Ovary (tissue), 9 donors: Measurements from ENCODE around the gene PTCRA. TPM values are rescaled to one million over a fixed set of nuclear protein-coding genes. Genes with fewer than 3 reads are reported as not detected.
"Not testable (repeated sequence)": the region's sequence is repeated elsewhere in the genome, so short reads cannot be mapped to it uniquely, and the experiment has no call there.

Source experiments
- DNase-seq, 5 donors: peaks; one replicate each; pipeline ENCODE4 v3.0.0-alpha.2; 2019 to 2020
- H3K27ac ChIP-seq, 2 donors: fragments of 200-600 bp; one replicate each; pipeline versions ENCODE4 v1.5.1 to v1.8.0; 2019 to 2022
- H3K27me3 ChIP-seq: fragments of 200-600 bp; one replicate; pipeline ENCODE4 v1.8.0; 2022
- H3K36me3 ChIP-seq: fragments of 200-600 bp; sonication (generic); one replicate; pipeline ENCODE4 v1.5.1; 2019
- H3K4me1 ChIP-seq: one replicate; pipeline ENCODE4 v1.8.1; 2013; ENCODE audit warnings: mild to moderate bottlenecking, moderate library complexity; ENCODE audit not compliant: insufficient read depth
- H3K4me3 ChIP-seq: fragments of 200-600 bp; sonication (generic); one replicate; pipeline ENCODE4 v1.5.1; 2017
- H3K9me3 ChIP-seq, 2 donors: fragments of 200-600 bp in 1 of 2; sonication (generic) in 1 of 2; one replicate each; pipeline versions ENCODE4 v1.5.1 to v1.8.1; 2013 to 2019; ENCODE audit warnings: mild to moderate bottlenecking in 1 of 2, moderate library complexity in 1 of 2
- EP300 ChIP-seq: sonication (generic); formaldehyde crosslinking; IDR thresholded peaks from one replicate; pipeline ENCODE4 v1.6.1; 2017; ENCODE audit warnings: antibody characterized with exemption
- POLR2A ChIP-seq: fragments of 450-650 bp; IDR thresholded peaks from one replicate; pipeline ENCODE4 v1.6.1; 2017; ENCODE audit warnings: antibody characterized with exemption, mild to moderate bottlenecking, moderate library complexity
- WGBS, 3 donors: extraction: QIAGEN DNeasy Blood & Tissue Kit in 1 of 3; methylation state at CpG; one replicate each; pipeline versions ENCODE4 v1.1.5 to v1.1.7; 2013 to 2017; 5-methylcytosine and 5-hydroxymethylcytosine counted together
- intact Hi-C, 4 donors: fragments of 100-400 bp; cut with DNase I; formaldehyde crosslinking; loops; one replicate each; pipeline versions ENCODE4 v1.11.0 to v1.15.1; 2022 to 2023
- polyA plus RNA-seq, 2 donors: library from polyadenylated mRNA; stranded (reverse); fragments of 200-250 nt in 1 of 2; fragments of 350-450 nt in 1 of 2; fragmentation: Illumina TruSeq in 1 of 2; extraction: RNeasy Lipid Tissue Mini Kit (QIAGEN cat#74804) in 1 of 2; gene quantifications; one replicate each; pipeline ENCODE4 v1.2.3, GENCODE V29; 2013 to 2014
- total RNA-seq, 7 donors: library from RNA; depleted of rRNA in 2 of 7; stranded (reverse); fragments of >200 nt in 2 of 7; fragmentation: NEBNext Ultra II Directional in 3 of 7; extraction: Animal tissue kit (Norgen Biotek cat#: 25700) in 3 of 7; gene quantifications; one replicate each; pipeline versions ENCODE4 v1.1.0 to v1.2.4, GENCODE V29; 2016 to 2023
- TF ChIP-seq, protein P1 (sequence below), 3 donors: fragments of 450-650 bp in 2 of 3; fragments of 200-600 bp in 1 of 3; IDR thresholded peaks; one replicate each; pipeline versions ENCODE4 v1.5.1 to v1.8.0; 2016 to 2022; ENCODE audit warnings: antibody characterized with exemption in 3 of 3, mild to moderate bottlenecking in 1 of 3
- donor health status: DM: no; HTN: no; CAD: no; lungs with moderate emphysema.
- donor health status: DM: no; HTN: no; CAD: no.
- donor health status: Bipolar disorder and iron deficiency.
- donor health status: DM: yes; HTN: yes; CAD: no.
- donor health status: DM: no; HTN: no; CAD: no.
- donor health status: DM: yes; HTN: yes; CAD: no.

The PTCRA gene
- total and polyA plus RNA-seq, 9 donors: 0.55 TPM; not detected in 8

DNA sequence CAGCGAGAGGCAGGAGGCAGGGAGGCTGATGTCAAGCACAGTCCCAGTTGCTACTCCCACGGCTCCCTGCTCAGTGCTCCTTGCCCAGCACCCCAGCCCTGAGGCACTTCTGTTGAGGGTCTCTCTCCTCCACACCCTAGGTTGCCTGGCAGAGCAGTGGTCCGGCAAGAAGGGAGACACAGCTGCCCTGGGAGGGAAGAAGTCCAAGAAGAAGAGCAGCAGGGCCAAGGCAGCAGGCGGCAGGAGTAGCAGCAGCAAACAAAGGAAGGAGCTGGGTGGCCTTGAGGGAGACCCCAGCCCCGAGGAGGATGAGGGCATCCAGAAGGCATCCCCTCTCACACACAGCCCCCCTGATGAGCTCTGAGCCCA is 22.6 kb downstream of the PTCRA start:
- WGBS, 3 donors: 64 to 85% (median 72%) methylated on average over 4 to 5 of the region's 5 CpGs
- intact Hi-C loops: no loop called here
- no peak overlapping the region for H3K27ac ChIP-seq
- no peaks in the 10 kb centered on the region for H3K27me3 ChIP-seq
- H3K4me1 ChIP-seq: no peaks in the 10 kb centered on the region
- no peaks in the 10 kb centered on the region for H3K36me3 ChIP-seq
- no peak for DNase-seq
- H3K4me3 ChIP-seq: no peak overlapping the region
- TF ChIP-seq, protein P1, sequence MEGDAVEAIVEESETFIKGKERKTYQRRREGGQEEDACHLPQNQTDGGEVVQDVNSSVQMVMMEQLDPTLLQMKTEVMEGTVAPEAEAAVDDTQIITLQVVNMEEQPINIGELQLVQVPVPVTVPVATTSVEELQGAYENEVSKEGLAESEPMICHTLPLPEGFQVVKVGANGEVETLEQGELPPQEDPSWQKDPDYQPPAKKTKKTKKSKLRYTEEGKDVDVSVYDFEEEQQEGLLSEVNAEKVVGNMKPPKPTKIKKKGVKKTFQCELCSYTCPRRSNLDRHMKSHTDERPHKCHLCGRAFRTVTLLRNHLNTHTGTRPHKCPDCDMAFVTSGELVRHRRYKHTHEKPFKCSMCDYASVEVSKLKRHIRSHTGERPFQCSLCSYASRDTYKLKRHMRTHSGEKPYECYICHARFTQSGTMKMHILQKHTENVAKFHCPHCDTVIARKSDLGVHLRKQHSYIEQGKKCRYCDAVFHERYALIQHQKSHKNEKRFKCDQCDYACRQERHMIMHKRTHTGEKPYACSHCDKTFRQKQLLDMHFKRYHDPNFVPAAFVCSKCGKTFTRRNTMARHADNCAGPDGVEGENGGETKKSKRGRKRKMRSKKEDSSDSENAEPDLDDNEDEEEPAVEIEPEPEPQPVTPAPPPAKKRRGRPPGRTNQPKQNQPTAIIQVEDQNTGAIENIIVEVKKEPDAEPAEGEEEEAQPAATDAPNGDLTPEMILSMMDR (IDR thresholded peaks at IDR 0.05): no peak
- no peak for TF ChIP-seq EP300
- TF ChIP-seq POLR2A: no peak
- H3K9me3 ChIP-seq: no peaks in the 10 kb centered on the region

DNA sequence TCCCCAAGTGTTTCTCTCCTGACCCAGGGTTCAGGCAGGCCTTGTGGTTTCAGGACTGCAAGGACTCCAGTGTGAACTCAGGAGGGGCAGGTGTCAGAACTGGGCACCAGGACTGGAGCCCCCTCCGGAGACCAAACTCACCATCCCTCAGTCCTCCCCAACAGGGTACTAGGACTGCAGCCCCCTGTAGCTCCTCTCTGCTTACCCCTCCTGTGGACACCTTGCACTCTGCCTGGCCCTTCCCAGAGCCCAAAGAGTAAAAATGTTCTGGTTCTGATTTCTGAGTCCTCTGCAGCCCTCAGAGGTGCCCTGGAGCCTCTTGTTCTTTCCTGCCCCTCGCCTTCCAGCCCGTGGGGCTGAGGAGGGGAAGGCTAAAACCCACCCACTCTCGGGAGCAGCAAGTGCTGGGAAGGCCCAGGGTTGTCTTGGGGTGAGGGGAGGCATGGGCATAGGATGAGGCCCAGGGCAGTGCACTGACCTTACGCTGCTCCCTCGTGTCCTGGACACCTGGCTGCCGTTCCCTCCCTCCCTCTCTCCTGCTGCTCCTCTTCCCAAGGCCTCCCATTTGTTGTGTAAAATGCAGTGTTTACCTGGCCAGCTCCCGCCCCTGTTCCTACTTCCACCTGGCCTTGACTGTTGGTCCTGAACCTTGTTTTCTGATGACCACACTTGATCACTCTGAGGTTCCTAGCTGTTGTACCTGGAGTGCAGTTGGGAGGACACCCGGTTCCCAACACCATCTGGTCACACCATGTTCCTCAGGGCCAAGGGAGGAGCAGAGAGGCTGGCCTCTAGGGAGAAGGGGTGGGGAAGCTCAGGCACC is 23.3 kb downstream of the PTCRA start:
- DNase-seq: no peak
- Histone ChIP-seq H3K4me3 (no peak overlapping the region), H3K27me3 (no peaks in the 10 kb centered on the region), H3K9me3 (no peaks in the 10 kb centered on the region), H3K27ac (no peak overlapping the region), H3K4me1 (no peaks in the 10 kb centered on the region), H3K36me3 (no peaks in the 10 kb centered on the region)
- intact Hi-C loops: no loop called here
- 55 to 67% (median 64%) methylated on average over 9 of the region's 9 CpGs for WGBS, 3 donors
- no peak for TF ChIP-seq EP300
- no peak for TF ChIP-seq POLR2A
- TF ChIP-seq, protein P1 (IDR thresholded peaks at IDR 0.05): no peak

DNA sequence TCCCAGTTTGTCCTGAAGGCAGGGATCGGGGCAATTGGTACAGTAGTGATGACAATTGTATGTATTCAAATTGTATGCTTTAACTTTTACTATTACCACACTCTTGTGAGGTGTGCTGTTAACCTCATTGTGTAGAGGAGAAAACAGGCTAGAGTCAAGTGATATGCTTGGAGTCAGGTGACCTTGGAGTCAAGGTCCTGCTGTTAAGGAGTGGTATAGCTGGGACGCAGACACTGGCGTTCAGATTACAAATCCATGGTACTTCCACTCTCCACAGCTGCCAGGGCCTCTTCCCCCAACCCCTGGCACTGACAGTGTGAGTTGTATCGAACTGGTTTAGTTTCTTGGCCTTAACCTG is 23.9 kb downstream of the PTCRA start:
- Histone ChIP-seq H3K36me3 (no peaks in the 10 kb centered on the region), H3K4me3 (no peak overlapping the region), H3K4me1 (no peaks in the 10 kb centered on the region), H3K9me3 (no peaks in the 10 kb centered on the region), H3K27ac (no peak overlapping the region), H3K27me3 (no peaks in the 10 kb centered on the region)
- 31 to 52% (median 34%) methylated on average over 4 of the region's 4 CpGs for WGBS, 3 donors
- no peak for DNase-seq
- intact Hi-C loops: no loop called here
- no peak for TF ChIP-seq EP300
- TF ChIP-seq, protein P1 (IDR thresholded peaks at IDR 0.05): no peak
- no peak for TF ChIP-seq POLR2A

DNA sequence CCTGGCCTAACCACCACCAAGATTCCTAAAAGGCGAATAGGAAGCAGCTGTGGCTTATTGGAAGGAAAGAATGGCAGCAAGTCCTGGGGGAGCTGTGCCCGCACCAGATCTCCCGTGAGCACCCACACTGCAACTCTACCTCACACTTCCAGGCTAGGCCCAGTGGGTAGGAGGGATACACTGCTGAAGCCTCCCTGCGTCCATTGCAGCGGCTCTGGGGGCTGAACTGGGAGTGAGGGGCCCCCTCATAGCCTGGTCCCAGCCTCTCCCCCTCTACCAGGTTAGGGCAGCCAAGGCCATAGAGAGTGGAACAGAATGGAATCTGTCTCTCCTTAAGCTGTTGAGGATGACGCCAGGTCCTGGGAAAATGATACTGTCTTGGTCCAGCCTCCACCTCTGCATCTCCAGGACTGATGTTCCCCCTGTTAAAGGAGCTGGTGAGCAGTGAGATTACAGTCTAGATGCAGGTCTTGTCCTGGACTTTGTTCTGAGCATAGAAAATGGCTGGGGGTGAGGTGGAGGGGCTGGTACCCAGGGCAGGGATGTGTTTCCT is 24.7 kb downstream of the PTCRA start:
- Histone ChIP-seq H3K27me3 (no peaks in the 10 kb centered on the region), H3K9me3 (no peaks in the 10 kb centered on the region), H3K36me3 (no peaks in the 10 kb centered on the region), H3K4me3 (no peak overlapping the region), H3K4me1 (no peaks in the 10 kb centered on the region), H3K27ac (no peak overlapping the region)
- TF ChIP-seq POLR2A: no peak
- TF ChIP-seq EP300: no peak
- TF ChIP-seq, protein P1 (IDR thresholded peaks at IDR 0.05): no peak
- no peak for DNase-seq
- intact Hi-C loops: no loop called here
- WGBS, 3 donors: 86 to 98% (median 90%) methylated on average over 5 to 6 of the region's 6 CpGs

DNA sequence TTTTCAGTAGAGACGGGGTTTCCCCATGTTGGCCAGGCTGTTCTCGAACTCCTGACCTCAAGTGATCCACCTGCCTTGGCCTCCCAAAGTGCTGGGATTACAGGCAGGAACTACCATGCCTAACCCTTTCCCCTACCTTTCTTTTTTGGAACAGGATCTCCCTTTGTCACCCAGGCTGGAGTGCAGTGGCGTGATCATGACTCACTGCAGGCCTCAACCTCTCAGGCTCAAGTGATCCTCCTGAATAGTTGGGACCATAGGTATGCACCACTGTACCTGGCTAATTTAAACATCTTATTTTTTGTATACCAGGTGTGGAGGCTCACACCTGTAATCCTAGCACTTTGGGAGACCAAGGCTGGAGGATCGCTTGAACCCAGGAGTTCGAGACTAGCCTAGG is 25.5 kb downstream of the PTCRA start:
- intact Hi-C loops, H3K27me3 ChIP-seq, H3K9me3 ChIP-seq, DNase-seq, H3K4me1 ChIP-seq, H3K27ac ChIP-seq, H3K4me3 ChIP-seq, H3K36me3 ChIP-seq: not testable (repeated sequence)
- WGBS, 3 donors: 94 to 97% (median 97%) methylated on average over 5 of the region's 5 CpGs
